ENCODE data around the gene SPAG9.

GRCh38 chr17:51076821-51077220 is 43.8 kb downstream of the SPAG9 start:
- TF ChIP-seq CTCF (IDR thresholded peaks at IDR 0.05 in 4 of 5, conservative IDR thresholded peaks at IDR 0.05 in 1 of 5) (no peak), POLR2A (IDR thresholded peaks at IDR 0.05) (no peak)

Data from gastrocnemius medialis (tissue), 4 donors.